Motor neuron (in vitro differentiated cells): ENCODE data around the gene SUPT6H. TPM values are rescaled to one million over a fixed set of nuclear protein-coding genes. Genes with fewer than 3 reads are reported as not detected.

Experiments used
- ATAC-seq, 8 experiments: fragments of 200-7000 bp; cut with Tn5 transposase; replicated peaks in 6 of 8; 2 replicates each; pipeline ENCODE4 v1.8.0; 2021; ENCODE audit warnings: mild to moderate bottlenecking in 8 of 8, moderate library complexity in 8 of 8
- H3K27ac ChIP-seq, 2 donors: fragments of 250-450 bp; sonication (Bioruptor Pico); 2 replicates each; pipeline ENCODE4 v1.9.0; 2021; ENCODE audit warnings: antibody characterized with exemption in 2 of 2, mild to moderate bottlenecking in 2 of 2, moderate library complexity in 1 of 2
- H3K4me1 ChIP-seq, 2 donors: fragments of 250-450 bp; sonication (Bioruptor Pico); replicated peaks in 1 of 2; 2 replicates each; pipeline ENCODE4 v1.6.1; 2021; ENCODE audit warnings: antibody characterized with exemption in 2 of 2, mild to moderate bottlenecking in 2 of 2, moderate library complexity in 1 of 2
- H3K4me3 ChIP-seq, 5 donors: fragments of 250-450 bp; sonication (Bioruptor Pico); 2 replicates each; pipeline ENCODE4 v1.9.0; 2021; ENCODE audit warnings: antibody characterized with exemption in 5 of 5, mild to moderate bottlenecking in 5 of 5, moderate library complexity in 4 of 5
- WGBS, 10 experiments: fragments of 450-650 bp; shearing (Covaris generic); methylation state at CpG; one replicate each; pipeline ENCODE4 v1.0.0; 2022; 5-methylcytosine and 5-hydroxymethylcytosine counted together
- in situ Hi-C, 9 experiments: fragments of 400-800 bp; cut with MboI; loops; one replicate each; pipeline ENCODE4 v1.15.0; 2021; ENCODE audit warnings: low sequenced_read_pairs in 9 of 9, low pct_unique_long_range_greater_than_20kb in 2 of 9; ENCODE audit not compliant: unreplicated experiment in 9 of 9
- total RNA-seq, 8 experiments: library from RNA; unstranded; fragments of 300-600 nt; gene quantifications; 2 replicates each; pipeline versions ENCODE4 v1.2.3 to v1.2.4, GENCODE V29; 2022

The SUPT6H gene
- total RNA-seq, 8 experiments from 2014 or later: 23.1 to 109 (median 45.0) TPM

DNA sequence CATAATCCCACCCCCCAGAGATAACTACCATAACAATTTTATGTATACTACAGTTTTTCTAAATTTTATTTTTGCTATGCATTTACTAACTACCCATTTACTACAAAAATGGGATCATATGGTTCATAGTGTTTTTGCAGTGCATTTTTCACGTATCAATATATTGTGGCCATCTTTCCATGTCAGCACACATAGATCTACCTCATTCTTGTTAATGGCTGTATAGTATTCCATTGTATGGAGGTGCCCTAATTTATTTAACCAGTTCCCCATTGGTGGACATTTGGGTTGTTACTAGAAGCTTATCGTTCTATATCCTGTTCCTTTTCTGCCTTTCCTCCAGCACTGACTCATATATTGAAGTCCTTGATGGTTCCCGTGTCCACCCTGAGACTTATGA lies 27.0 kb downstream of the SUPT6H start:
- Histone ChIP-seq H3K27ac (no peak overlapping the region), H3K4me1 (peaks cover 2 to 5% of the 10 kb centered on the region in 2 donors)

DNA sequence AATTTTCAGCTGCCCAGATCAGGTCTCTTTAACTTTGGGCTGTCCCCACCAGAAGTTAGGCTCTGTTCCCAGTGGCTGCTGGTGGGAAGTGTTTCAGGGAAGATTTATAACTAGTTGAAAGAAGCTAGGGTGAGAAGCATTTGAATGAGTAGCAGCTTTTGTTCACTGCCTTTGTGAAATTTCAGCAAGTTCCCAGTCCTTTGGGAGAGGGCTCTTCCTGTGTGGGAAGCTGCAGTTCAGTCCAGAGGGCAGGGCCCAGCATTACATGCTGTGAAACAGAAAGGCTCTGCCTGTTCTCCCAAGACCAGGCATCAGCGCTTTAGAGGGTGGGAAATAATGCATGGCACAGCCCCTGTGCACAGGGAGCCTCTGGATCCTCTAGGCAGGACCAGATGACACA lies 31.9 kb downstream of the SUPT6H start:
- H3K27ac ChIP-seq: peak overlapping the region in 1 of 2 donors; percentile 32
- no peak overlapping the region for H3K4me3 ChIP-seq
- ATAC-seq: peak in 5 of 8 experiments; percentile 50 to 81 (median 64)
- in situ Hi-C loops: no loop called here
- H3K4me1 ChIP-seq: peaks cover 2 to 13% of the 10 kb centered on the region in 2 donors
- WGBS, 10 experiments: 14 to 100% (median 60%) methylated on average over 1 of the region's 1 CpG; no CpG with 5 or more reads in 3 of the 10 experiments

More for the DNA sequence above, 27.0 kb downstream of the SUPT6H start:
- H3K4me3 ChIP-seq: no peak overlapping the region
- in situ Hi-C loops: no loop called here
- no peak for ATAC-seq
- WGBS, 10 experiments: 83 to 100% (median 98%) methylated on average over 1 to 3 of the region's 3 CpGs

- in situ Hi-C loops: no loop called here
- peaks cover 2 to 11% of the 10 kb centered on the region in 2 donors for H3K4me1 ChIP-seq
- ATAC-seq: no peak
- H3K4me3 ChIP-seq: no peak overlapping the region
- 80 to 100% (median 98%) methylated on average over 1 to 5 of the region's 6 CpGs; no CpG with 5 or more reads in 4 of the 10 experiments for WGBS, 10 experiments
- no peak overlapping the region for H3K27ac ChIP-seq
Observed at GRCh38 chr17:28698253-28698941, 36.4 kb downstream of the SUPT6H start.

GRCh38 chr17:28700278-28700677 lies 38.3 kb downstream of the SUPT6H start:
- Histone ChIP-seq H3K4me1 (no peaks in the 10 kb centered on the region), H3K4me3 (no peak overlapping the region), H3K27ac (no peak overlapping the region)
- ATAC-seq: no peak
- in situ Hi-C loops: loop anchor here in 1 of 9 experiments (25.0 kb wide), 1 partner anchor 88 kb away; the partner anchor contains the start of gene RSKR
- WGBS, 10 experiments: 90 to 100% (median 100%) methylated on average over 1 to 3 of the region's 8 CpGs; no CpG with 5 or more reads in 7 of the 10 experiments

DNA sequence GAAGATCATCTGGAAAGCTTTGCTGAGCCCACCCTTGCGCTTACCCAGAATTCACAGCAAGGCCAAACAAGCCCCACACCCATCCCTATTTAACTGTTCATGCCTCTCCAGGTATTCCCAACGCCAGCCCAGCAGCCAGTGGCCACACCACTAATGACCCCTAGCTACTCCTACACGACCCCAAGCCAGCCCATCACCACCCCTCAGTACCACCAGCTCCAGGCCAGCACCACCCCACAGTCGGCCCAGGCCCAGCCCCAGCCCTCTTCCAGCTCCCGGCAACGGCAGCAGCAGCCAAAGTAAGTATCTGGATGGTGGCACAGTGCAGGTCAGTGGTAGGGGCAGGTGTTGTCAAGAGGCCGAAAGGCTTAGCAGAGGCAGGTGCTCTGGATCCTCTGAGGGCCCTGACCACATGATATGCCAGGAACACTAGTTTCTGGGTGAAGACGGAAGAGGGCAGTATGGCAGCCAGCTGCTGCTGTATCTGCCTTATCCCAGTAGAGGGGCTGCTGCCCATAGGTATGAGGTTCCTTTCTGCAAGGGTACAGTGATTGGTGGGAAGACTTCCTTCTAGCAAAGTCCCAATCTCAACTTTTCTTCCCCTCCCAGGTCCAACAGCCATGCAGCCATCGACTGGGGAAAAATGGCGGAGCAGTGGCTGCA lies 39.0 kb downstream of the SUPT6H start:
- WGBS, 10 experiments: 60 to 100% (median 95%) methylated on average over 1 to 3 of the region's 10 CpGs; no CpG with 5 or more reads in 5 of the 10 experiments
- no peak overlapping the region for H3K27ac ChIP-seq
- no peak overlapping the region for H3K4me3 ChIP-seq
- in situ Hi-C loops: loop anchor here in 1 of 9 experiments (25.0 kb wide), 1 partner anchor 89 kb away; the partner anchor contains the start of gene RSKR
- no peaks in the 10 kb centered on the region for H3K4me1 ChIP-seq
- ATAC-seq: no peak

DNA sequence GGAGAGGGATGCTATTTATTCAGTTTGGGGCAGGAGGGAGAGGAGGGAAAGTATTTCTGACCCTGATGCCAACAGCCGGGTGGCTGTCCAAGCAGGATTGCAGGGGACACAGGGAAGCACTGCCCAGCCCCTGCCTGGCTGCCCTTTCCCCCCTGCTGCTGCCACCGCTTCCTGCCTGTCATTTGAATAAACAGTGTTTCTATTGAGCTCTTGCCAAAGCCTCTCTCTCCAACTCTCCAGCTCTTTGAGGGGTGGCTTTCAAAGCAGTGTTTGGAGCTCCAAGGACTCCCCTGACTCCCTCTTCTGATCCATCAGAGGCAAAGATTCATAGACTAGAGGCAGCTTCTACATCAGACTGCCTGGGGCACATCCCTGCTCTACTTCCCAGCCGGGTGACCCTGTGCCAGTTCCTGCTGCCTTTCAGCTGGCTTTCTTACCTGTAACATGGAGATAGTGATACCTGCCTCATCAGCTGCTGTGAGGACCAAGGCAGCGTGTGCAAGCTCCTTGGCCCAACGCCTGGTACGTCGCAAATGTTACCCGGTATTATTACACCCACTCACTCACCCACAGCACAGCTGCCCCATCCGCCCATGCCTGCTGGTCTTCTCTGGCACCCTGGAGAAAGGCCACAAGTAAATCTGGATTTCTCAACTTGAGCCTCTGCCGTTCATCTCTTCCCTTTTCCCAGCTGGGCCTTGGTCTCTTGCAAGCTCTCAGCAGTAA lies 40.2 kb downstream of the SUPT6H start:
- no peak overlapping the region for H3K27ac ChIP-seq
- in situ Hi-C loops: loop anchor here in 1 of 9 experiments (25.0 kb wide), 1 partner anchor 90 kb away; the partner anchor contains the start of gene RSKR

GRCh38 chr17:28702752-28703150 lies 40.7 kb downstream of the SUPT6H start:
- Histone ChIP-seq H3K27ac (no peak overlapping the region), H3K4me3 (no peak overlapping the region)
- WGBS, 10 experiments: 50 to 100% (median 60%) methylated on average over 1 of the region's 3 CpGs; no CpG with 5 or more reads in 5 of the 10 experiments

More for the DNA sequence above, 40.2 kb downstream of the SUPT6H start:
- H3K4me3 ChIP-seq: no peak overlapping the region
- peak in 1 of 8 experiments; percentile 13 for ATAC-seq
- H3K4me1 ChIP-seq: no peaks in the 10 kb centered on the region
- 60 to 100% (median 80%) methylated on average over 1 to 7 of the region's 10 CpGs; no CpG with 5 or more reads in 3 of the 10 experiments for WGBS, 10 experiments

GRCh38 chr17:28703552-28704218 lies 41.7 kb downstream of the SUPT6H start:
- Histone ChIP-seq H3K27ac (no peak overlapping the region), H3K4me1 (no peaks in the 10 kb centered on the region), H3K4me3 (no peak overlapping the region)
- 50 to 100% (median 86%) methylated on average over 1 to 10 of the region's 16 CpGs; no CpG with 5 or more reads in 2 of the 10 experiments for WGBS, 10 experiments
- in situ Hi-C loops: loop anchor here in 1 of 9 experiments (25.0 kb wide), 1 partner anchor 91 kb away; the partner anchor contains the start of gene RSKR
- ATAC-seq: peak in 2 of 8 experiments; percentile 1 to 4

More at GRCh38 chr17:28702752-28703150, 40.7 kb downstream of the SUPT6H start:
- H3K4me1 ChIP-seq: no peaks in the 10 kb centered on the region
- no peak for ATAC-seq
- in situ Hi-C loops: loop anchor here in 1 of 9 experiments (25.0 kb wide), 1 partner anchor 90 kb away; the partner anchor contains the start of gene RSKR

DNA sequence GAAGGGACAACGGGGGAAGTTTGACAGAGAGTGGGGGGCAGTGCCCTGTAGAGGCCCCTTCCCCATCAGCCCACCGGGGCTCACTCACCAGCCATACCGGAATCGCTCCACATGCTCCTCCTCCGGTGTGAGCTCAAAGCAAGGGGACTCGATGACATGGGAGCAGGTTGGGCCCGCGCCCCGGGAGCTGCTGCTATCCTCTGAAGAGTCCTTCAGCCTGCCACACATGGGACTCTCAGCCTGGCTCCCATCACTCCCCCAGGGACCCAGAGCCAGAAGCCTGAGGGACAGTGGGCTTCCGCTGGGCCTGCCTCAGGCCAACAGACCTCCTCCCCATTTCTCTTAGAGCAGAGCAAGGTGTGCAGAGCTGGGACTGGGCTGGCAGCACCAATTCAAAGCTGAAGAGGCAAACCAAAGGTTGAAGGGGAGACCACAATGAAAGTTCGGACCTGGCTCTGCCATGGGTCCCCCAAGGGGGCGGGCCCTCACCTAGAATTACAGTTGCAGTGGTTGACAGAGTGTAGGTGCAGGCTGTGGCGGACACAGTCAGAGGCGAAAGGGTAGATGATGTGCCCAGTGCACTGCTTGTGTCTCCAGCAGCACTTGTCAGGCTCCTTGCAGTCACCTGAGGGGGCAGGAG lies 42.3 kb downstream of the SUPT6H start:
- no peak overlapping the region for H3K4me3 ChIP-seq
- peak in 5 of 8 experiments; percentile 4 to 20 (median 13) for ATAC-seq
- no peaks in the 10 kb centered on the region for H3K4me1 ChIP-seq
- WGBS, 10 experiments: 100% methylated on average over 2 of the region's 14 CpGs; no CpG with 5 or more reads in 9 of the 10 experiments
- H3K27ac ChIP-seq: no peak overlapping the region
- in situ Hi-C loops: loop anchor here in 1 of 9 experiments (25.0 kb wide), 1 partner anchor 92 kb away; the partner anchor contains the start of gene RSKR

DNA sequence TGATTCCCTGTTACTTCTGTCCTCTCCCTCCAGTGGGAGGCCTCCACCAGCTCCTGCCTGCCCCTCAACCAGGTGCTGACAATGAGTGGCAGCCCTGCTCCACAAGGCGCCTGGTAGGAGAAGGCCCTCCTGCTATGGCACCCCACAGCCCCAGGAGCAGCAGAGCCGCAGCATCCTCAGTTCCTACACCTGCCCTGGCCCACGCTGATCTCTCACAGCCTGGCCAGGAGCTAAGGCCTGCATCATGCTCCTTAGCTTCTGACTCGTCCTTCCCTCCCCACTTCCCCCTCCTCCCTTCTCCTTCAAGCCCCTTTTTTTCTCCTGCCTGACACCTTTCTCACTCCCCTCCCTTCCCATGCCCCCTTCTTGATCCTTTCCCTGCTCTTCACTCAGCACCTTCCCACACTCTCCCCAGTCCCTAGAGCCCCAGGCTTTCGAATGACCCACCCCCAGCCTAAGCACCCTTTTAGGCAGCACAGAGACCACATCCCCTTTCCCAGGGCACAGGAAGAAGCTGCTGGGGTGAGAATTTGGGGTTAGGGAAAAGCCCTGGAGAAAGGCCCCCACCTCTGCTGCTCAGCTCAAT lies 43.2 kb downstream of the SUPT6H start:
- Histone ChIP-seq H3K4me1 (peaks cover 4 to 5% of the 10 kb centered on the region in 2 donors), H3K27ac (no peak overlapping the region), H3K4me3 (no peak overlapping the region)
- in situ Hi-C loops: loop anchor here in 1 of 9 experiments (25.0 kb wide), 1 partner anchor 93 kb away; the partner anchor contains the start of gene RSKR
- WGBS, 10 experiments: 80 to 100% methylated on average over 1 of the region's 5 CpGs; no CpG with 5 or more reads in 8 of the 10 experiments
- peak in 3 of 8 experiments; percentile 7 to 15 (median 9) for ATAC-seq

GRCh38 chr17:28705728-28706334 lies 43.8 kb downstream of the SUPT6H start:
- no peak overlapping the region for H3K4me3 ChIP-seq
- peaks cover 5 to 6% of the 10 kb centered on the region in 2 donors for H3K4me1 ChIP-seq
- no peak overlapping the region for H3K27ac ChIP-seq
- no peak for ATAC-seq
- 52 to 100% (median 83%) methylated on average over 1 to 3 of the region's 10 CpGs; no CpG with 5 or more reads in 5 of the 10 experiments for WGBS, 10 experiments
- in situ Hi-C loops: loop anchor here in 1 of 9 experiments (25.0 kb wide), 1 partner anchor 94 kb away; the partner anchor contains the start of gene RSKR
